ENCODE data around the gene OLFM1.
"Not testable (repeated sequence)": the region's sequence is repeated elsewhere in the genome, so short reads cannot be mapped to it uniquely, and the experiment has no call there.

Gene OLFM1

GRCh38 chr9:135135929-135136315, 48.5 kb downstream of the OLFM1 start:
- no peak for DNase-seq

GRCh38 chr9:135136481-135136880, 49.0 kb downstream of the OLFM1 start:
- DNase-seq: no peak

GRCh38 chr9:135136991-135137832, 49.7 kb downstream of the OLFM1 start:
- no peak for DNase-seq

GRCh38 chr9:135138078-135138855, 50.8 kb downstream of the OLFM1 start:
- DNase-seq: no peak

GRCh38 chr9:135139366-135139959, 52.0 kb downstream of the OLFM1 start:
- DNase-seq: no peak

GRCh38 chr9:135141183-135141774, 53.8 kb downstream of the OLFM1 start:
- DNase-seq: no peak

GRCh38 chr9:135144581-135145170, 57.2 kb downstream of the OLFM1 start:
- no peak for DNase-seq

GRCh38 chr9:135145312-135145711, 57.8 kb downstream of the OLFM1 start:
- no peak for DNase-seq

- DNase-seq: no peak
These were observed 58.8 kb downstream of the OLFM1 start for GRCh38 chr9:135146241-135146640.

- DNase-seq: no peak
These were observed 59.5 kb downstream of the OLFM1 start for GRCh38 chr9:135146766-135147473.

GRCh38 chr9:135147474-135147805, 60.0 kb downstream of the OLFM1 start:
- DNase-seq: no peak

- no peak for DNase-seq
These were observed 60.5 kb downstream of the OLFM1 start for GRCh38 chr9:135147938-135148337.

GRCh38 chr9:135148386-135148785, 60.9 kb downstream of the OLFM1 start:
- DNase-seq: no peak

GRCh38 chr9:135149901-135150300, 62.4 kb downstream of the OLFM1 start:
- DNase-seq: not testable (repeated sequence)

GRCh38 chr9:135150981-135151380, 63.5 kb downstream of the OLFM1 start:
- no peak for DNase-seq

- DNase-seq: no peak
These were observed 64.5 kb downstream of the OLFM1 start for GRCh38 chr9:135151757-135152613.

- DNase-seq: no peak
These were observed 65.3 kb downstream of the OLFM1 start for GRCh38 chr9:135152614-135153334.

GRCh38 chr9:135154050-135154615, 66.7 kb downstream of the OLFM1 start:
- no peak for DNase-seq

GRCh38 chr9:135155396-135155795, 67.9 kb downstream of the OLFM1 start:
- DNase-seq: no peak

Data from NCI-H146 (cell line).